ENCODE results near the gene NEURL4.

Gene NEURL4

GRCh38 chr17:7295230-7296180 lies 33.6 kb downstream of the NEURL4 start:
- no peak for TF ChIP-seq CTCF (IDR thresholded peaks at IDR 0.05; ENCODE audit: low read depth, low read length, missing control alignments)
- no peak for DNase-seq (ENCODE audit: extremely low read depth, low read depth)
- H3K4me3 ChIP-seq (replicated peaks; ENCODE audit: low read depth, low read length) = no peak overlapping the region

DNA sequence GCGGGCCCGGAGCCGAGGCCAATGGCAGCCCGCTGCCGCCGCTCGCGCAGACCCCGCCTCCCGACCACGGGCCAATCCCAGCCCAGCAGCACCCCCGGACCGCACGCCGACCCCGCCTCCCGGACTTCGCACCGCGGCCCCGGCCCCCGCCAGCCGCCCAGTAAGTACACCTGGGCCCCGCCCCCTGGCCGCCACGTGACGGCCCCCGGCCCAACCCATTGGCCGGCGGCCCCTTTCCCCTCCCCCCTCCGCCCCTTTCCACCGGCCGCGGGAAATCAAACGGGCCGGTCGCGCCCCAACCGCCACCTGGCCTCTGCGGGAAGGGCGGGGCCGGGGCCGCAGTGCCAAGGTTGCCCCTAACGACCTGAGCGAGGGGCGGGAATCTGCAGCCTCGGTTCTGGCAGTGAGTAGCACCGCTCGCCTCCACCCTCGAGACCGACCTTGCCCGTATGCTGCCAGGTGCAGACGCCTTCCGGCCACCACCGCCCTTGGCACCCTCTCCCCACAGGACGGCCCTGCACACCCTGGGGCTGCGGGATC lies 34.5 kb downstream of the NEURL4 start, which contains the start of gene YBX2:
YBX2 (minus strand) TSS at position 26 of the 540 bp plus-strand sequence. CDS start 139 bp downstream, outside the sequence.
- no peak within 1 kb of the TSS for H3K4me3 ChIP-seq (replicated peaks; ENCODE audit: low read depth, low read length)
- DNase-seq (ENCODE audit: extremely low read depth, low read depth) = no peak
- TF ChIP-seq CTCF (IDR thresholded peaks at IDR 0.05; ENCODE audit: low read depth, low read length, missing control alignments) = no peak

DNA sequence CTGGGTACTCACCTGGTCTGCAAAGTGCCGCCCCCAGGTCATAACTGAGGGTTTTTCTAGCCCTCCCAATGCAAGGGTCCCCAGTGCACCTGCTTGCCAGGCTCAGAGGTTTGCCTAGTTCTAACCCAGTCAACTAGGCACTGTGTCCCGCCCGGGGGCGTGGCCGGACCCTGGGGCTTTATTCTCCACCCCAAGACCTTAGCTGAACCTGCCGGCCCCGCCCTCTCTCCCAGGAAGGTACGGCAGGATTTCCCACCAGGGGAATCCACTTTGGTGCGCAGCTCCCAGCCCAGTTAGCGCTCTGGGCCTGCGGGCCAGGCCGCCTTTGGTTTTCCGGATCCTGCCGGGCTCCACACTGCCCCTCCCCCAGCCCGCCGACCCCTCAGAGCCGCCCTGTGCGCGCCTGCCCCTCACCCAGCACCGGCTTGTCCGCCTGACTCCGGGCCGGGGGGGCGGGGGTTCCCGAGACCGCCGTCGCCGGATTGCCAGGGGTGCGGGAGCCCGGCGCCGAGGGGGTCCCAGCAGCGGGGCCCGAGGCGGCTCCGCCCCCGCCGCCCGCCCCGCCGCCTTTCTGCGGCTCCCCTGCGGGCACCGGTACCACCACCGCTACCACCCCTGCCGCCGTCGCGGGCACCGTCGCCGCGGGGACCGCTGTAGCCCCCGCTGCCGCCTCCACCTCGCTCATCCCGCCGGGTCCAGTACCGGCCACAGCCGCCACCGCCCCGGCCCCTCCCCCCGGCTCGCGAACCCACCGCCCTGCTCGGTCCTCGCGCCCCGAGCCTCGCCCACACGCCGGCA lies 35.1 kb downstream of the NEURL4 start:
- no peak for TF ChIP-seq CTCF (IDR thresholded peaks at IDR 0.05; ENCODE audit: low read depth, low read length, missing control alignments)
- no peak for DNase-seq (ENCODE audit: extremely low read depth, low read depth)
- no peak overlapping the region for H3K4me3 ChIP-seq (replicated peaks; ENCODE audit: low read depth, low read length)

DNA sequence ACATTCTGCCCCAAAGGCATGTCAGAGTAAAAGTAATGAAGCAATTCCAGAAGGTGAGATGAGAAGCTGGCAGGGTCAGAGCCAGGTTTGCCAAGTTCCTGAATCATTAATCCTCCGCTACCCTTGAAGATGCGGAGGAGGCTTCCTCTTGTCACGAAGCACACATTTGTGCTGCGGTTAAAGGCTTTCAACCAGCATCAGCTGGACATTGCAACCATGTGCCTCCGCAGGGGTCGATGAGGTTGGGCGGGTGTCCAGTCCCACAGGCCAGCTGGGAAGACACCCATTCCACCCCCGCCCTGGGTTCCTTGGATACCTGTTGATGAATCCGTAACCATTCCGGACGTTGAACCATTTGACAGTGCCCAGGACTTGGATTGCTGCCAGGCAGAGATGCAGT lies 36.0 kb downstream of the NEURL4 start:
- no peak for DNase-seq (ENCODE audit: extremely low read depth, low read depth)
- TF ChIP-seq CTCF (IDR thresholded peaks at IDR 0.05; ENCODE audit: low read depth, low read length, missing control alignments) = no peak
- H3K4me3 ChIP-seq (replicated peaks; ENCODE audit: low read depth, low read length) = no peak overlapping the region

DNA sequence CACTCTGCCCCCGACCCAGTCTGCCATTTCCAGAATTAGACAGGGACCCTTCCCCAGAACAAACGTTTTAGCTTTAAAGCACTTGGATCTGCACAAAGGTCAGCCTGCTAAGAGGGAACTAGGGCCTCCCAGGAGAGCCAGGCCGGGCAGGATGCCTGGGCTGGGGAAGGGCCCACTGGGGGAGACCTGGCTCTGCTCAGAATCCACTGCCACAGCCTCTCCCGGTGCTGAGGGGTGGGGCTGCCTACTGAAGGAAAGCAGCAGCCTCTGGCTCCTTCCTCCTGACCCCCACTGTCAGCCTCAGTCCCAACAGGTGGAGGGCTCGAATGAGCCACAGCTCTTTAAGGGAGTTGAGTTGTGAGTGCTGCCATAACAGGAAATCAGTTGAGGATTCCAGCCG lies 36.4 kb downstream of the NEURL4 start:
- DNase-seq (ENCODE audit: extremely low read depth, low read depth) = no peak
- TF ChIP-seq CTCF (IDR thresholded peaks at IDR 0.05; ENCODE audit: low read depth, low read length, missing control alignments) = no peak
- no peak overlapping the region for H3K4me3 ChIP-seq (replicated peaks; ENCODE audit: low read depth, low read length)

DNA sequence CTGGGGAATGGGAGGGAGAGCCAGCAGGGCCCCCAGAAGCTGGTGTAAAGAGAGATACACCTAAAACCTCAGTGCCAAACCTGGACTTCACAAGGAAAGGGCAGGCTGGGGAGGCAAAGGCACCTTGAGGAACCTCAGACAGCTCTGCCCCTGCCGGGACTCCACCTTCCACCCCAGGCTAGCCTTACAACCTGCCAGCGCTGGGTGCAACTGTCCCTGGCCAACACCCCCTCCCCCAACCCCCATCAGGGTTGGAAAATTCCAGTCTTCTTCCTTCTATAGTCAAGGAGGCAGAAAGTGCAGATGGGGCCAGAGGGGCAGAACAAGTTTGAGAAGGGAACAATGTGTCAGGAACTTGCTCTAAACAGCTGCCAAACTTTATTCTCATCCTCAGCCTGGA lies 36.9 kb downstream of the NEURL4 start:
- no peak for TF ChIP-seq CTCF (IDR thresholded peaks at IDR 0.05; ENCODE audit: low read depth, low read length, missing control alignments)
- H3K4me3 ChIP-seq (replicated peaks; ENCODE audit: low read depth, low read length) = no peak overlapping the region
- no peak for DNase-seq (ENCODE audit: extremely low read depth, low read depth)

Measured in HFF-Myc (cell line).